GM12875 (cell line): Measurements from ENCODE around the gene COPG1.

Source experiments
- H3K4me3 ChIP-seq: one replicate; pipeline ENCODE4 v1.5.1; 2011; ENCODE audit warnings: low read depth, low read length, control low read depth
- TF ChIP-seq, protein P1 (sequence below): IDR thresholded peaks from 2 replicates; pipeline ENCODE4 v1.5.1; 2011; ENCODE audit warnings: low read depth, mild to moderate bottlenecking, control low read depth, inconsistent platforms, low read length, moderate library complexity, borderline replicate concordance; ENCODE audit not compliant: insufficient read depth

Gene COPG1

DNA sequence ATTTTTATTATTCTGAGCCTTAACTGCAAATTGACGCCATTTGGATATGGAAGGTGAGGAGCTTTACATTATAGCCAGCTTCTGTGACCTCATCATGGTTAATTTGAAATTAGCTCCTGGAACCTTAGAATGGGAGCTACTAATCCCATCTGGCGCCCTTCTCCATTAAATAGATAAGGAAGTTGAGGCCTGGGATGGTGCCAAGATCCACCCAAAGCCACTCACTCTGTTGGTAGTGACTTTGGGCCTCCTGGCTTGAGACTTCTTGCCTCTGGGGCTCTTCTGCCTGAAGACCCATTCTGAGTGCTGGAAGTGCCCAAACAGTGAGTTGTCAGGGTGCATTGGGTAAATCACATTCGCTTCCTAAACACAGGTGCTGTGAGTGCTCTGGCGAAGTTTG is 17.2 kb downstream of the COPG1 start:
- TF ChIP-seq, protein P1, sequence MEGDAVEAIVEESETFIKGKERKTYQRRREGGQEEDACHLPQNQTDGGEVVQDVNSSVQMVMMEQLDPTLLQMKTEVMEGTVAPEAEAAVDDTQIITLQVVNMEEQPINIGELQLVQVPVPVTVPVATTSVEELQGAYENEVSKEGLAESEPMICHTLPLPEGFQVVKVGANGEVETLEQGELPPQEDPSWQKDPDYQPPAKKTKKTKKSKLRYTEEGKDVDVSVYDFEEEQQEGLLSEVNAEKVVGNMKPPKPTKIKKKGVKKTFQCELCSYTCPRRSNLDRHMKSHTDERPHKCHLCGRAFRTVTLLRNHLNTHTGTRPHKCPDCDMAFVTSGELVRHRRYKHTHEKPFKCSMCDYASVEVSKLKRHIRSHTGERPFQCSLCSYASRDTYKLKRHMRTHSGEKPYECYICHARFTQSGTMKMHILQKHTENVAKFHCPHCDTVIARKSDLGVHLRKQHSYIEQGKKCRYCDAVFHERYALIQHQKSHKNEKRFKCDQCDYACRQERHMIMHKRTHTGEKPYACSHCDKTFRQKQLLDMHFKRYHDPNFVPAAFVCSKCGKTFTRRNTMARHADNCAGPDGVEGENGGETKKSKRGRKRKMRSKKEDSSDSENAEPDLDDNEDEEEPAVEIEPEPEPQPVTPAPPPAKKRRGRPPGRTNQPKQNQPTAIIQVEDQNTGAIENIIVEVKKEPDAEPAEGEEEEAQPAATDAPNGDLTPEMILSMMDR, result no peak

DNA sequence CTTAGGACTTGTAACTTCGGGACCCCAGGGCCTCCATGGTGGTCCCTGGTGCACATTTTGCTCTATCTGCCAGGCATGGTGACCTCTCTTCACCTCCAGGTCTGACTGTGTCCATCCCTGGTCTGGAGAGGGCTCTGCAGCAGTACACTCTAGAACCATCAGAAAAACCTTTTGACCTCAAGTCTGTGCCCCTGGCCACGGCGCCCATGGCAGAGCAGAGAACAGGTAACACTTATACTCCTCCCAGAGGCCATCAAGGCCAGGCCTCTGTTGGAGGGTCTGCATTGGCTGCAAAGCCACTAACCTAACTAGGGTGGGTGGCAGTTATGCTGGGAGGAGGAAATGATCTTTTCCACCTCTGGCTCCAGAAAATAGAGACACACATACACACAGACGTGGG is 19.0 kb downstream of the COPG1 start:
- no peak overlapping the region for H3K4me3 ChIP-seq
- TF ChIP-seq, protein P1, result no peak

More for the DNA sequence above, 17.2 kb downstream of the COPG1 start:
- no peak overlapping the region for H3K4me3 ChIP-seq

DNA sequence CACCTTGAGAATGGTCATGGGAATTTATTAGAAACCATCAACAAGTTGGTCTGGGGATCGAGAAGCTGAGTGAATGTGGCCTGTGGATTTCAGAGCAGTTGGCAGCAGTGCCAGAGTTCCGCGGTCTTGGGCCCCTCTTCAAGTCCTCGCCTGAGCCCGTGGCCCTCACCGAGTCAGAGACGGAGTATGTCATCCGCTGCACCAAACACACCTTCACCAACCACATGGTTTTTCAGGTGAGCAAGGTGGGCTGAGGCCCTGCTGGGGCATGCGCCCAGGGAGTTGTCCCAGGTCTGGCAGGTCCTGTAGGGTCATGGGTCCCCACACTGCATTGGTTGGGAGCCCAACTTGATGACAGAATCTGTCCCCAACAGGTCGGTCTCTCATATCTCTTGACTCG is 22.3 kb downstream of the COPG1 start:
- TF ChIP-seq, protein P1, result no peak

DNA sequence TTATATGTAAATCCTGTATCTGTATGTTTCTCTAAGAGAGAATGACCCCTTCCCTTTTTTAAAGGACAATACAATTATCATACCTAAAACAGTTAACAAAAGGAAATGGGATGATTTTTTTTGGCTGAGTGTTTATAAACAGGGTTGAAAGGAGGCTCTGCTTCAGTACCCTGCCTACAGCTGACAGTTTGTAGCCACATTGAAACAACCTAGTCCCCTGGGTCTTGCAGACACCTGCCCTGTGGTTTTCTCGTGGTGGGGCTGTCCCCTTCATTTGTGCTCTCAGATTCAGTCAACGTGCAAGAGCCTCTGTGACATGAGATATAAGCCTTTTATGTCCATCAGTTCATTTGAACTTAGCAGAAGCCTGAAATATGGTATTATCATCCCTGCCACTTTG is 27.0 kb downstream of the COPG1 start:
- H3K4me3 ChIP-seq, result no peak overlapping the region
- TF ChIP-seq, protein P1, result no peak

More for the DNA sequence above, 22.3 kb downstream of the COPG1 start:
- H3K4me3 ChIP-seq, result no peak overlapping the region

DNA sequence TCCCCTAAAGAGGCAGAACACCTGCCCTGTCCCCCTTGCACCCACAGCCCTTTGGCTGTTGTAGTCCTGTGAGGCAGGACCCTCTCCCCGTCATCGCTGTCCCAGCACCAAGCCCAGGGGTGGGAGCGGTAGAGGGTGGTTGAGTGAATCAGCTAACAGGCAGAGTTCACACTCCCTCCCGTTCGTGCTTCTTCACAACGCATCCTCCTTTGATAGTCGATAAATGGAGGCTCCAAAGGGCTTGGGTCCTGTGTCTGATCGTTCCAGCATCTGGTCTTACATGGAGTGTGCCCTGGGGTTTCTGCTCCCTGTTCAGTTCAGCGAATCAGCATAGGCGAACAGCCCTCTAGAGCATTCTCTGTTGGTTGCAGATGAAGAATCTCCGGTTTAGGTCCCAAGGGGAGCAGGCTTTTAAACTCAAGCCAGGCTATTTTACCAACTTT is 28.4 kb downstream of the COPG1 start:
- no peak overlapping the region for H3K4me3 ChIP-seq
- TF ChIP-seq, protein P1, result no peak

DNA sequence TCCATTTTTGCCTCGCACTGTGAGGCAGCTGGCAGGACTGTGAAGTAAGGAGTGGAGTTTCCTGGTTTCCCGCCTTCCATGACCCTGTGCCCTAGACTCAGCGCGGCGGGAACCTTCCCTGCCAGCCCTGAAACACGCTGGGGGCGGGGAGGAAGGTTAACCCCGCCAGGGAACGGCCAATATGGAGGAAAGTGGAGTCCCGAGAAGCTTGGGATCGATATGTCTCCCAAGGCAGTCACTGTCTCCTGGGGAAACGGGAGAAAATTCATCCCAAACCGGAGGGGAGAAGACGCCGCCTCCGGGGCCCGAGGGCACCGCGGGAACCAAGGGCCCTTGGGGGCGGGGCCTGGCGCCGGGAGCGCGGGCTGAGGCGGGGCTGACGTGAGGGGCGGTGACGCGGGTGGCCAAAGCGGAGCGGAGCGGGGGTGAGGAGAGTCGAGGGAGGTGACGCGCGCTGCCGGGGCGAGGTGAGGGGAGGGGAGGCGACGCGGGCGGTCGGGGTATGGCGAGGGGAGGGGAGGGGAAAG is 29.1 kb downstream of the COPG1 start, which contains the start of gene HMCES:
TSS of gene HMCES (plus strand) at position 432 of the 527 bp plus-strand sequence. CDS start 863 bp downstream, outside the sequence.
- TF ChIP-seq, protein P1, result no peak
- peak within 1 kb of the TSS; percentile 76 for H3K4me3 ChIP-seq
